AG04450 (cell line): ENCODE data around the gene PDF. TPM values are rescaled to one million over a fixed set of nuclear protein-coding genes. Genes with fewer than 3 reads are reported as not detected.

Experiments
- CTCF ChIA-PET: fragments of 300-600, 350-600 bp; formaldehyde crosslinking; extraction: SDS; loops from one replicate; lab custom pipeline; 2022; ENCODE audit warnings: antibody characterized with exemption, inconsistent platforms; lab: Charles Lee
- POLR2A ChIA-PET: fragments of 350-600 bp; formaldehyde crosslinking; extraction: SDS; loops from one replicate; lab custom pipeline; 2021; ENCODE audit warnings: antibody characterized with exemption, inconsistent platforms; lab: Yijun Ruan, JAX
- DNase-seq: peaks from one replicate; pipeline ENCODE4 v3.0.0-alpha.2; 2011; ENCODE audit warnings: low read depth, low spot score
- H3K27ac ChIP-seq: one replicate; pipeline ENCODE4 v1.5.1; 2012; ENCODE audit warnings: low read depth, low read length, control low read depth
- H3K27me3 ChIP-seq: one replicate; pipeline ENCODE4 v1.6.0; 2012; ENCODE audit warnings: low read length; ENCODE audit not compliant: control insufficient read depth, insufficient read depth
- H3K4me3 ChIP-seq: 2 replicates; pipeline ENCODE4 v1.5.1; 2011; ENCODE audit warnings: mild to moderate bottlenecking, low read depth, low read length, control low read depth
- H3K9me3 ChIP-seq: 2 replicates; pipeline ENCODE4 v1.5.1; 2012; ENCODE audit warnings: low read length; ENCODE audit not compliant: control insufficient read depth, insufficient read depth
- polyA minus RNA-seq: library from RNA; depleted of rRNA, polyadenylated mRNA; stranded (reverse); fragments of >200 nt; gene quantifications from 2 replicates; pipeline ENCODE4 v1.2.3, GENCODE V29; 2011; rRNA and poly(A)+ RNA removed
- polyA plus RNA-seq: library from polyadenylated mRNA; depleted of rRNA; stranded (reverse); fragments of >200 nt; gene quantifications from 2 replicates; pipeline ENCODE4 v1.2.3, GENCODE V29; 2011; rRNA removed
- TF ChIP-seq, protein P1 (sequence below): IDR thresholded peaks from 2 replicates; pipeline ENCODE4 v1.5.1; 2011; ENCODE audit warnings: low read depth, low read length, control low read depth, inconsistent platforms

The PDF gene, protein sequence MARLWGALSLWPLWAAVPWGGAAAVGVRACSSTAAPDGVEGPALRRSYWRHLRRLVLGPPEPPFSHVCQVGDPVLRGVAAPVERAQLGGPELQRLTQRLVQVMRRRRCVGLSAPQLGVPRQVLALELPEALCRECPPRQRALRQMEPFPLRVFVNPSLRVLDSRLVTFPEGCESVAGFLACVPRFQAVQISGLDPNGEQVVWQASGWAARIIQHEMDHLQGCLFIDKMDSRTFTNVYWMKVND
- polyA plus RNA-seq (5.4 and 6.4 TPM in 2 replicates), polyA minus RNA-seq (2.2 and 2.6 TPM in 2 replicates)

GRCh38 chr16:69330286-69331109, at the start of gene PDF:
TSS of gene PDF (minus strand) at chr16:69330588. CDS start at chr16:69330570, 18 bp downstream.
- Histone ChIP-seq H3K27ac (peak within 1 kb of the TSS; percentile 61), H3K9me3 (no peaks in the 10 kb centered on the region; the same call in 1 of the 2 replicates), H3K4me3 (peak within 1 kb of the TSS; percentile 77), H3K27me3 (no peaks in the 10 kb centered on the region)
- POLR2A ChIA-PET, result interaction anchor here (0.6 to 1.0 kb wide), 3 partner anchors 20 to 180 kb away, joined by 3 to 4 read pairs (median 4); partner anchors contain the start of gene SNTB2
- DNase-seq, result peak; percentile 67
- TF ChIP-seq, protein P1, sequence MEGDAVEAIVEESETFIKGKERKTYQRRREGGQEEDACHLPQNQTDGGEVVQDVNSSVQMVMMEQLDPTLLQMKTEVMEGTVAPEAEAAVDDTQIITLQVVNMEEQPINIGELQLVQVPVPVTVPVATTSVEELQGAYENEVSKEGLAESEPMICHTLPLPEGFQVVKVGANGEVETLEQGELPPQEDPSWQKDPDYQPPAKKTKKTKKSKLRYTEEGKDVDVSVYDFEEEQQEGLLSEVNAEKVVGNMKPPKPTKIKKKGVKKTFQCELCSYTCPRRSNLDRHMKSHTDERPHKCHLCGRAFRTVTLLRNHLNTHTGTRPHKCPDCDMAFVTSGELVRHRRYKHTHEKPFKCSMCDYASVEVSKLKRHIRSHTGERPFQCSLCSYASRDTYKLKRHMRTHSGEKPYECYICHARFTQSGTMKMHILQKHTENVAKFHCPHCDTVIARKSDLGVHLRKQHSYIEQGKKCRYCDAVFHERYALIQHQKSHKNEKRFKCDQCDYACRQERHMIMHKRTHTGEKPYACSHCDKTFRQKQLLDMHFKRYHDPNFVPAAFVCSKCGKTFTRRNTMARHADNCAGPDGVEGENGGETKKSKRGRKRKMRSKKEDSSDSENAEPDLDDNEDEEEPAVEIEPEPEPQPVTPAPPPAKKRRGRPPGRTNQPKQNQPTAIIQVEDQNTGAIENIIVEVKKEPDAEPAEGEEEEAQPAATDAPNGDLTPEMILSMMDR, result no peak
- CTCF ChIA-PET, result interaction anchor here (0.7 kb wide), 1 partner anchor 189 kb away, joined by 7 read pairs; no protein-coding TSS in a partner anchor

- no peak overlapping the region for H3K27ac ChIP-seq
- CTCF ChIA-PET, result interaction anchor here (0.6 to 1.2 kb wide), 3 partner anchors 16 to 376 kb away, joined by 3 to 4 read pairs (median 3); partner anchors contain the start of gene NOB1
These were observed 48.4 kb upstream of the PDF start for GRCh38 chr16:69378760-69379159.

DNA sequence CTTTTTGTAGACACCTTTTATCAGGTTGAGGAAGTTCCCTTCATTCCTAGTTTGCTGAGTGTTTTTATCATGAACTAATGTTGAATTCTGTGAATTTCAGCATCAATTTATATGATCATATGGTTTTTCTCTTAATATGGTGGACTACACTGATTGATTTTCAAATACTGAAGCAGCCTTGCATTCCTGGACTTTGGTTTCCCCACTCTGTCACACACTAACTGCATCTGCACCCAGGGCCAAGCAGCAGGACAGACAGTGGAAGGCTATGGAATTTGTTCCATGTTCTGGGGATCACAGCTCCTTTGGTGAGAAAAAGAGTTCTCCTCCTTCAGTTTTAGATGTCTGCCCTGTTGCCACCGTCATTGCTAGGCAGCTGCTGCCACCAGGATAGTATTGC, 47.6 kb upstream of the PDF start:
- H3K27me3 ChIP-seq, result no peaks in the 10 kb centered on the region
- TF ChIP-seq, protein P1, result no peak
- DNase-seq, result no peak
- no peaks in the 10 kb centered on the region for H3K9me3 ChIP-seq
- ChIA-PET CTCF (interaction anchor here (0.8 to 1.3 kb wide), 2 partner anchors 18 to 377 kb away, joined by 3 read pairs; partner anchors contain the start of gene NOB1), POLR2A (no interaction called here)
- no peak overlapping the region for H3K27ac ChIP-seq
- no peak overlapping the region for H3K4me3 ChIP-seq

More at GRCh38 chr16:69378760-69379159, 48.4 kb upstream of the PDF start:
- DNase-seq, result no peak
- Histone ChIP-seq H3K9me3 (no peaks in the 10 kb centered on the region), H3K27me3 (no peaks in the 10 kb centered on the region), H3K4me3 (no peak overlapping the region)
- POLR2A ChIA-PET, result no interaction called here
- TF ChIP-seq, protein P1, result no peak

GRCh38 chr16:69376393-69377059, 46.1 kb upstream of the PDF start:
- H3K27me3 ChIP-seq, result no peaks in the 10 kb centered on the region

More at GRCh38 chr16:69376393-69377059, 46.1 kb upstream of the PDF start:
- Histone ChIP-seq H3K9me3 (no peaks in the 10 kb centered on the region), H3K4me3 (no peak overlapping the region), H3K27ac (no peak overlapping the region)
- DNase-seq, result no peak
- ChIA-PET POLR2A (interaction anchor here (0.6 to 0.7 kb wide), 2 partner anchors 10 to 220 kb away, joined by 3 to 12 read pairs; no protein-coding TSS in a partner anchor), CTCF (no interaction called here)
- TF ChIP-seq, protein P1, result no peak
